Liver (tissue), 9 donors: ENCODE measurements around the gene ZNF496. TPM values are rescaled to one million over a fixed set of nuclear protein-coding genes. Genes with fewer than 3 reads are reported as not detected.

Source experiments
- DNase-seq: peaks from one replicate; pipeline ENCODE4 v3.0.0-alpha.2; 2017; ENCODE audit warnings: low spot score
- H3K27ac ChIP-seq, 2 donors: one replicate each; pipeline ENCODE4 v1.7.0; 2013; ENCODE audit warnings: inconsistent platforms in 2 of 2, low read length in 2 of 2, control low read depth in 1 of 2, low read depth in 1 of 2, mild to moderate bottlenecking in 1 of 2
- H3K27me3 ChIP-seq, 4 donors: one replicate each; pipeline versions ENCODE4 v1.6.1 to v1.7.0; 2013; ENCODE audit warnings: low read length in 3 of 4, inconsistent platforms in 1 of 4, mild to moderate bottlenecking in 1 of 4, moderate library complexity in 1 of 4; ENCODE audit not compliant: control insufficient read depth in 4 of 4, insufficient read depth in 4 of 4
- H3K36me3 ChIP-seq, 4 donors: one replicate each; pipeline versions ENCODE4 v1.6.1 to v1.7.0; 2013; ENCODE audit warnings: low read length in 3 of 4, mild to moderate bottlenecking in 3 of 4, low read depth in 1 of 4, moderate library complexity in 1 of 4; ENCODE audit not compliant: control insufficient read depth in 4 of 4, insufficient read depth in 3 of 4
- H3K4me1 ChIP-seq, 4 donors: one replicate each; pipeline versions ENCODE4 v1.6.1 to v1.7.0; 2013; ENCODE audit warnings: low read length in 3 of 4, mild to moderate bottlenecking in 3 of 4, moderate library complexity in 1 of 4; ENCODE audit not compliant: control insufficient read depth in 4 of 4, insufficient read depth in 4 of 4
- H3K4me3 ChIP-seq, 3 donors: one replicate each; pipeline versions ENCODE4 v1.6.1 to v1.7.0; 2013; ENCODE audit warnings: low read length in 3 of 3, control low read depth in 1 of 3, low read depth in 1 of 3, mild to moderate bottlenecking in 1 of 3
- H3K9ac ChIP-seq, 2 donors: one replicate each; pipeline ENCODE4 v1.7.0; 2013; ENCODE audit warnings: low read length in 2 of 2, mild to moderate bottlenecking in 2 of 2, moderate library complexity in 2 of 2, control low read depth in 1 of 2, low read depth in 1 of 2
- H3K9me3 ChIP-seq, 4 donors: one replicate each; pipeline versions ENCODE4 v1.6.1 to v1.7.0; 2013; ENCODE audit warnings: low read length in 3 of 4; ENCODE audit not compliant: control insufficient read depth in 4 of 4
- ATF3 ChIP-seq: IDR thresholded peaks from 2 replicates; pipeline ENCODE4 v1.6.1; 2016; ENCODE audit warnings: antibody characterized with exemption
- CTCF ChIP-seq: fragments of 150-350 bp; IDR thresholded peaks from 2 replicates; pipeline ENCODE4 v1.5.1; 2017; ENCODE audit warnings: improper control_type of control experiment, low read depth, low read length; ENCODE audit not compliant: missing input control
- EGR1 ChIP-seq, 2 donors: IDR thresholded peaks; 2 replicates each; pipeline ENCODE4 v1.6.1; 2016 to 2018; ENCODE audit warnings: antibody characterized with exemption in 2 of 2, low read depth in 2 of 2
- FOXA1 ChIP-seq: IDR thresholded peaks from 2 replicates; pipeline ENCODE4 v1.6.1; 2016; ENCODE audit warnings: antibody characterized with exemption
- FOXA2 ChIP-seq: IDR thresholded peaks from 2 replicates; pipeline ENCODE4 v1.6.1; 2016; ENCODE audit warnings: antibody characterized with exemption
- GABPA ChIP-seq, 2 donors: IDR thresholded peaks in 1 of 2; conservative IDR thresholded peaks in 1 of 2; 2 replicates each; pipeline ENCODE4 v1.6.1; 2016; ENCODE audit warnings: antibody characterized with exemption in 2 of 2, mild to moderate bottlenecking in 1 of 2, moderate library complexity in 1 of 2
- HNF4A ChIP-seq, 2 donors: conservative IDR thresholded peaks; 2 replicates each; pipeline ENCODE4 v1.6.1; 2016; ENCODE audit warnings: antibody characterized with exemption in 2 of 2, mild to moderate bottlenecking in 2 of 2
- HNF4G ChIP-seq: IDR thresholded peaks from 2 replicates; pipeline ENCODE4 v1.6.1; 2016; ENCODE audit warnings: antibody characterized with exemption
- JUND ChIP-seq, 2 donors: IDR thresholded peaks; 2 replicates each; pipeline ENCODE4 v1.6.1; 2016; ENCODE audit warnings: antibody characterized with exemption in 2 of 2
- MAX ChIP-seq: IDR thresholded peaks from 2 replicates; pipeline ENCODE4 v1.6.1; 2016; ENCODE audit warnings: antibody characterized with exemption
- NR2F2 ChIP-seq: IDR thresholded peaks from 2 replicates; pipeline ENCODE4 v1.6.1; 2016; ENCODE audit warnings: antibody characterized with exemption
- RAD21 ChIP-seq, 2 donors: IDR thresholded peaks; 2 replicates each; pipeline ENCODE4 v1.6.1; 2016; ENCODE audit warnings: antibody characterized with exemption in 2 of 2, mild to moderate bottlenecking in 2 of 2
- REST ChIP-seq: IDR thresholded peaks from 2 replicates; pipeline ENCODE4 v1.6.1; 2016; ENCODE audit warnings: antibody characterized with exemption, mild to moderate bottlenecking
- RXRA ChIP-seq, 2 donors: IDR thresholded peaks; 2 replicates each; pipeline ENCODE4 v1.6.1; 2017 to 2018; ENCODE audit warnings: antibody characterized with exemption in 2 of 2, mild to moderate bottlenecking in 1 of 2
- SP1 ChIP-seq: IDR thresholded peaks from 2 replicates; pipeline ENCODE4 v1.6.1; 2018; ENCODE audit warnings: antibody characterized with exemption, mild to moderate bottlenecking
- TAF1 ChIP-seq: conservative IDR thresholded peaks from 2 replicates; pipeline ENCODE4 v1.6.1; 2016; ENCODE audit warnings: antibody characterized with exemption, mild to moderate bottlenecking
- YY1 ChIP-seq: IDR thresholded peaks from 2 replicates; pipeline ENCODE4 v1.6.1; 2016; ENCODE audit warnings: antibody characterized with exemption, mild to moderate bottlenecking
- ZBTB33 ChIP-seq: IDR thresholded peaks from 2 replicates; pipeline ENCODE4 v1.6.1; 2016; ENCODE audit warnings: antibody characterized with exemption
- WGBS: extraction: QIAGEN DNeasy Blood & Tissue Kit; methylation state at CpG from one replicate; pipeline ENCODE4 v1.1.7; 2013; 5-methylcytosine and 5-hydroxymethylcytosine counted together
- polyA plus RNA-seq, 2 donors: library from polyadenylated mRNA; stranded (reverse) in 1 of 2; unstranded in 1 of 2; fragments of 200-250 nt in 1 of 2; fragments of >200 nt in 1 of 2; fragmentation: Nextera tagmentation in 1 of 2; extraction: Ambion mirVana in 1 of 2; gene quantifications; one replicate each; pipeline versions ENCODE4 v1.2.1 to v1.2.3, GENCODE V29; 2013 to 2015
- total RNA-seq, 2 donors: library from RNA; depleted of rRNA; stranded (reverse); fragments of >200 nt; gene quantifications; one replicate each; pipeline ENCODE4 v1.2.3, GENCODE V29; 2014
- donor health status: healthy.
- donor health status: healthy.
- donor health status: healthy.
- donor health status: healthy.
- donor health status: healthy.

Gene ZNF496
- total and polyA plus RNA-seq, 4 donors: 0.93 to 7.5 (median 4.7) TPM

GRCh38 chr1:247281001-247281574 lies 50.6 kb downstream of the ZNF496 start (continued):
- TF ChIP-seq CTCF (no peak), HNF4A (conservative IDR thresholded peaks at IDR 0.05) (no peak), JUND (IDR thresholded peaks at IDR 0.05) (no peak), FOXA1 (no peak), ATF3 (no peak), HNF4G (no peak), YY1 (no peak), SP1 (no peak), NR2F2 (no peak)

- Histone ChIP-seq H3K4me3 (no peak overlapping the region), H3K9ac (no peak overlapping the region), H3K36me3 (no peaks in the 10 kb centered on the region), H3K27me3 (no peaks in the 10 kb centered on the region), H3K27ac (no peak overlapping the region), H3K9me3 (no peaks in the 10 kb centered on the region), H3K4me1 (no peaks in the 10 kb centered on the region)
- TF ChIP-seq FOXA2 (no peak), GABPA (IDR thresholded peaks at IDR 0.05 in 1 of 2, conservative IDR thresholded peaks at IDR 0.05 in 1 of 2) (no peak), HNF4G (no peak), NR2F2 (no peak), REST (no peak), CTCF (no peak), JUND (IDR thresholded peaks at IDR 0.05) (no peak), RXRA (IDR thresholded peaks at IDR 0.05) (no peak), ATF3 (no peak), ZBTB33 (no peak), MAX (no peak), RAD21 (IDR thresholded peaks at IDR 0.05) (no peak), TAF1 (no peak), YY1 (no peak), FOXA1 (no peak), SP1 (no peak), EGR1 (IDR thresholded peaks at IDR 0.05; ENCODE audit: low read depth in 2 of 2) (no peak), HNF4A (conservative IDR thresholded peaks at IDR 0.05) (no peak)
- DNase-seq: no peak
- 82% methylated on average over 2 of the region's 2 CpGs for WGBS
Observed at GRCh38 chr1:247277191-247277590, 54.5 kb downstream of the ZNF496 start.
